ENCODE measurements around the gene FGF12.

FGF12 gene

GRCh38 chr3:192258721-192259120 is 468.6 kb downstream of the FGF12 start:
- no peak for DNase-seq (ENCODE audit: low spot score)

- no peak for DNase-seq (ENCODE audit: low spot score)
Measured at GRCh38 chr3:192255839-192256238, 471.5 kb downstream of the FGF12 start.

DNA sequence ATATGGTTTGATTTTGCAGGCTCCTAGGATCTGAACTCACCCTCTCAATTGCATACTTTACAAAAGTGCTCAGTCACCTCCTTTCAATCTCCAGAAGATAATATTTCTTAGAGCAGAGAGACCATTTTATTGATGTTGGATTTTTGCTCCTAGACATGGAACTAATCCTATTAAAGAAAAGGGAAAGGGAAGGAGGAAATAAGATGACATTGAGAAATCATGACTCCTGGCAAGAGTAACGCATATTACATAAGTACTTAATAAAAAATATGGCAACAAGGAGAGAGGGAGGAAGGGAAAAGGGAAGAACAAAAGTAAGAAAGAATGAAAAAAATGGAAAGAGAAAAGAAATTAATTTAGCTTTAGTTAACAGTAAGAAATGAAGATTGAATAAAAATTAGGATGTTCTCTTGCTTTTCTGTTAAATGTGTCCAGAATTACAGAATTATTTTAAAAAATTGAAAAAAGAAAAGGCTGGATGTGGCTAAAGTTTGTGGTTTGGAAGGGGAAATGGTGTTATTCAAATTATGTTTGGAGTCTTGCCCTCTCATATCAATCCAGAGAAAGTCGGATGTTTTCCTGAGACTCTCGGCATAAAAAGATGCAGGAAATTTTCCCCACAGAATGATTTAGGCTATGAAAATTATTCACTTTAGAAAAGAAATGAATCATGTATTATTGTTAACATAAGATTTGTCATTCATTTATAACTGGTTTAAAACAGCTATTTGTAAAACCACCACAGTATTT is 474.0 kb downstream of the FGF12 start:
- no peak for DNase-seq (ENCODE audit: low spot score)

DNA sequence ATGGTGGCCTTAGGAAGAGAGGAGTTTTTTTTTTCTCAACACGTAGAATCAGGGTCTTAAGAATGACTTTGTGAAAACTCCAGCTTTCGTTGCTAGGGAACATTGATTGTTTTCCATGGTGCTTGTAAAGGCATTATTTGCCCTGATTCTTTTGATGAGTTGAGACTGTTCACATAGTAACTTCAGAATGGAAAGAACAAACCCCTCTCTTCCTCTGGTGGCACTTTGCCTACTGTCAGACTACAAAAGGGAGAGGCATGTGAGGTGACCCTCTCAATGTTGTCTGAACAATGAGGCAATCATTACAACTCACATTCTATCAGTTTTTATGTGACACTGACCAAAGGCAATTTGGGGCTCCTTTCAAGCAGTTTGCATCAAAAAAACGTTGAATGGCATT is 477.8 kb downstream of the FGF12 start:
- DNase-seq (ENCODE audit: low spot score): no peak

DNA sequence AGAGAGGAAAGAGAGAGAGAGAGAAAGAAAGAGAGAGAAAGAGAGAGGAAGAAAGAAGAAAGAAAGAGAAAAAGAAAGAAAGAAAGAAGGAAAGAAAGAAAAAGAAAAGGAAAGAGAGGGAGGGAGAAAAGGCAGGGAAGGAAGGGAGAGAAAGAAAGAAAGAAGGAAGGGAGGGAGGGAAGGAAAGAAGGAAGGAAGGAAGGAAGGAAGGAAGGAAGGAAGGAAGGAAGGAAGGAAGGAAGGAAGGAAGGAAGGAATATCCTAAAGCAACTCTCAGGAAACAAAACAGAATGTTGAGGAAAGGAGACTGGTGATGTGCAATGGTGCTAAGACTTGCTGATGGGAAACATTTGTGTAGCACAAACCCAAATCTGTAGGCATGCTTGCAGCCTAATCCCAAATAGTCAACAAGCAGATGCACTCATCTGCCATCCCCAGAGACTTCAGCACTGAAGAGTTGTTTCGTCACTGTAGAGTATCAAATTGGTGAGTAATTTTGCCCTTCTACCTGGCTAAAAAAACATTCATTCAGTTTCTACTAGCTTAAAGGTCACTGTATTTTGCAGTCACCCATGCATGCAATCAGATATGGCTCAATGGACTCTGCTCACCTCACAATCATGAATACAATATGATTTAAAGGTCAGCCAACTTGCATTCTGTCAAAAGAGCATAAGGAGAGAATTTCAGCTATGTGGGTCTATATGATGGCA is 480.3 kb downstream of the FGF12 start:
- DNase-seq (ENCODE audit: low spot score): peak; percentile 51

DNA sequence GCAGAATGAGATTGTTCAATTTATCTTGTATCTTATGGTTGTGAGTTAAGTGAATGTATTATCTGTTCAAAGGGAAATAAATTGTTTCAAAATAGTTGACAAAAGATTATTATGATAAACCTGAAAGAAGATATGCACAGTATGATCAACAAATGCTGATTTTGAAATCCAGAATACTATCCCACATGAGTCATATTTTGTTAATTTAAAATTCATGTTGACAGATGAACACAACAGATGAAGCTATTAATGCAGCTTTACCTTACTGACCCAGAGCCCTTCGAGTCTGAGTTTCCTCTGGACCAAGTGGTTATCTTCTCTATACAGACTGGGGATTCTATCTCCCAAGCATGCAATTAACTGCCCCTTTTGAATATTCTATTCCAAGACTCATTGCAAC is 482.8 kb downstream of the FGF12 start:
- no peak for DNase-seq (ENCODE audit: low spot score)

- no peak for DNase-seq (ENCODE audit: low spot score)
Measured at GRCh38 chr3:192239956-192240355, 487.4 kb downstream of the FGF12 start.

DNA sequence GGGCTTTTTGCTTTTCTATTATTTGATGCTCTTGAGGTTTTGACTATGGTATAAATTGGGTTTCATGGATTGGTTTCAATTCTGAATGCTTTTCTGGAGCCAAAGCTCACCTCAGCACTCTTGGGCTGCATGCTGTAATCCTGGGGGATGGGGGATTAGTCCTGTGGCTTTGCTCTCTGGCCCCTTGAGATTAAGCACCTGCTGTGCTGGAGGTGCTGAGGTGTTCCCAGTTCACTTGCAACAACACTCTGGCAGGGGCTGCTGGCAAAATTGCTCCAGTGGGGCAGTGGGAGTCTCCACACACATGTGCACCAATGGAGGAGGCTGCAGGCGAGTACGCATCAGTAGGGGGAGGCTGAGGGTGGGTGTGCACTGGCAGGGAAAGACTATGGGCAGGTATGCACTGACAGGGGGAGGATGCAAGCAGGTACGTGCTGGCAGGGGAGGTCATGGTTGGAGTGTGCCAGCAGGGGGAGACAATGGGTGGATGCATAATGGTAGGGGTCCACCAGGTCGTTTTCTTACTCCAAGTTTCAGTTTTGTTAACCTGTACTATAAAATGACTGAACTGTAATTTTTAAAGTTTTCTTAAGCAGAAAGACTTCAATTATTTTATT is 489.2 kb downstream of the FGF12 start:
- peak; percentile 53 for DNase-seq (ENCODE audit: low spot score)

DNA sequence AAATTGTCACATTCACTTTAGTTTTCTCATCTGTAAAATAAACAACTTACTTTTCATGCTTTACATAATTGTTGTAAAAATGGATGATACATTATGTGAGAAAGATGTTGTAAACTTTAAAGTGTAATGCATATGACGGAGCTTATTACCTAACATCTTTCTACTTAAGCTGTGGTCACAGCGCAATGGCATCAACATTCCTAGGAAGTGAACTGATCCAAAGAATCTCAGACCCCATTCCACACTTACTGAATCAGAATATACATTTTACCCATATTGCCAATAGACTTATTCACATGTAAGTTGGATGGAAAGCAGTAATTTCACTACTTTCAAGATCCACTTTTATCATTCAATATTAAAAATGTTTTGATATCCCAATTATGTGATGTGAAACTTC is 497.5 kb downstream of the FGF12 start:
- DNase-seq (ENCODE audit: low spot score): no peak

DNA sequence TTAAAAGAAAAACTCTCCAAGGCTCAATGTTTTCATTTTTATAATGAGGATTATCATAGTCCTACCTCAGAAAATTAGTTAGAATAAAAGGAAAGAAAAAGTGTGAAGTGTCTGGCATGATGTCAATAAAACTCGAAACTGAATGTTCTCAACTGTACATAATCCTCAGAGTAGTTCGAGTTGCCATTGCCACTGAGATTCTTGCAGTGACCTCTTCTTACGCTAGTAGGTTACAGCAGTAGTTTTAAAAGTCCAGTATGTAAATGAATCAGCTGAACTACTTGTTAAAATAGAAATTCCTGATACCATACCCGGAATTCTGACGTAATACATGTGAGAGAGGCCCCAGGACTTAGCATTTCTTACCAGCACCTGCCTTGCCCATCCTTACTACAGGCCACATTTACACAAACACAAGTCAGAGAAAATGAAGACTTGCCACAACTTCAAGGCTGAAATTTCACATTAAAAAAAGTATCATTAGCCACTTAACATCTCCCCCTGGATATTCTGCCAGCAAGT is 502.6 kb downstream of the FGF12 start:
- no peak for DNase-seq (ENCODE audit: low spot score)

GRCh38 chr3:192223815-192224214 is 503.5 kb downstream of the FGF12 start:
- DNase-seq (ENCODE audit: low spot score): no peak

- DNase-seq (ENCODE audit: low spot score): no peak
Measured at GRCh38 chr3:192220915-192221314, 506.4 kb downstream of the FGF12 start.

- no peak for DNase-seq (ENCODE audit: low spot score)
Measured at GRCh38 chr3:192219926-192220325, 507.4 kb downstream of the FGF12 start.

DNA sequence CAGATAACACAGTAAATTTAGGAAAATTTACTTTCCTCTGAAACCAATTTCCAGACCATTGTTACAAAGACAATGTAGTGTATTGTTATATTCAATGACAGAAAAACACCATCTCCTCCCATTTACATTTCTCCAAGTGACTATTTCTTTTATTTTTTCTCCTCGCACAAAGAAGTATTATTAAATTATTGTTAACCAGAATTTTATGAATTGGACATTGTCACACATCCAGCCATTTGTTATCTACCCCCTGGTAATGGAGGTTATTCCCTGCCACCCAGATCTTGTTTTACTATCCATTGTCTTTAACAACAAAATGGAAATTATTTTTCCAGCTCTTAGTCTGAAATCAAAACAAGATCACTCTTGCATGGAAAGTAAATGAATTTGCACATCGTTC is 511.3 kb downstream of the FGF12 start:
- no peak for DNase-seq (ENCODE audit: low spot score)

DNA sequence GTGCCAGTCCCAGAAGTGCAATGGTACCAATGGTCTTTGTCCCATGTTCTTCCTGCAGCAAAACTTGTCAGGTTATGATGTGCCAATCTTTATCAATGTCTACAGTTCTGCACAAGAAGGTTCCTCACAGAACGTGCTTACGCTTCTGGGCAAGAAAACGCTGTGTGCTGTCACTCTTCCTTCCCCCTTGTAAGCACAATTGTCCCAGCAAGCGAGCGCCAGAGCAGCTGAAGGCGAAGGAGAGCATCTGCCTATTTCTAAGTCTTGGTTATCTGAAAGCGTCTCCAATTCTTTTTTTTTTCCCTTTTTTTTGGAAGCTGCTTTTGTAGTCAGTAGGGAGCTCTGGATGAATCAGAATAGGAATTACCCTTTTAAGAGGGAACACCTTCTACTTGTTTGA is 514.4 kb downstream of the FGF12 start:
- DNase-seq (ENCODE audit: low spot score): no peak

DNA sequence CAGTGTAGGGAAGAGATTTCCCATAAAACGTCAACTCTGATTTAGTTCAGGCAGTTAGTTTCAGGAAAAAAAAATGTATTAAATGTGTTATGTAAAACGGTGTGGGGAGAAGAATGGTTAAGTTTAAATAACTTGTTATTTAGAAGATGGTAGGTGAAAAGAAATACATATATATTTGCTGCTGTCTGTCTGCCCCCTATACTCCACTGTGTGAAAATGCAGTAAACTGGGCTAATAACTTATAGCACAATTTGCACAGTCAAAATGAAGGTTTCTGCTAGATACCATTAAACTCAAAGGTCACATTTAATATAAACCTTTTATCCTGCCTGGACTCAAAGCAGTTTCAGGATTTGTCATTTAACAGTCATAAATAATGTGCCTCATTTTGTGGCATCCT is 515.0 kb downstream of the FGF12 start:
- no peak for DNase-seq (ENCODE audit: low spot score)

DNA sequence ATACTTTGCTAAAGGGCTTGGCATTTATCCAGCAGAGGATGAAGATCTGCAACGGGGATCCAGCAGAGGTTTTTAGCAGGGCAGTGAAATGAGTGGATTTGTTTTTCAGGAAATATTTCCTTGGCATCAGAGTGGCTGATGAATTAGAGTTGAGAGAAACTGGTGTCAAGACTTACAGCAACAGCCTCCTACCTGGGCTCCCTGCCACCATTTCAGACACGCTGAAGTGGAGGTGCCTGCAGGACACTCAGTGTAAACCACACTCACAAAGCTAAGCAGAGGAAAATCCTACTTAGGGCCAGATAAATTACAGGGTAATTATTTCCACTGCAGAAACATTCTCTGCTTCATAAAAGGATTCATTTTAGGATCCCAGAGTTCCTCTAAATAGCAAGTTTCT is 519.7 kb downstream of the FGF12 start:
- no peak for DNase-seq (ENCODE audit: low spot score)

DNA sequence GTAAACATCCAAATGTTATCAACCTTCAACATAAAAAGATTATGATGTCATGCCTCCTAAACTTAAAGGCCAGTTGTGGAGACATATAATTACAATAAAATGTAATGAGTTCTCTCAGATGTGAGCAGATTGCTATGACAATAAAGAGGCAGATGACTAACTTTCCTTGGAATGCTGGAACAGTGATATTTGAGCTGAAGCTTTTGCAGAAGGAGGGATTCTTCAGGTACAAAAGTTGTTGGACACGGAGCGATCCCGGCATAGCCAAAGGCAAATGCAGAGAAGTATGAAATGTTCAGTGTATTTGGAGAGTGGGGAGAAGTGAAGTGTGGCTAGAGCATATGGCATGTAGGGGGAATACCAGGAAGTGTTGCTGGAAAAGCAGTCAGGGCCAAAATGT is 520.1 kb downstream of the FGF12 start:
- DNase-seq (ENCODE audit: low spot score): no peak

DNA sequence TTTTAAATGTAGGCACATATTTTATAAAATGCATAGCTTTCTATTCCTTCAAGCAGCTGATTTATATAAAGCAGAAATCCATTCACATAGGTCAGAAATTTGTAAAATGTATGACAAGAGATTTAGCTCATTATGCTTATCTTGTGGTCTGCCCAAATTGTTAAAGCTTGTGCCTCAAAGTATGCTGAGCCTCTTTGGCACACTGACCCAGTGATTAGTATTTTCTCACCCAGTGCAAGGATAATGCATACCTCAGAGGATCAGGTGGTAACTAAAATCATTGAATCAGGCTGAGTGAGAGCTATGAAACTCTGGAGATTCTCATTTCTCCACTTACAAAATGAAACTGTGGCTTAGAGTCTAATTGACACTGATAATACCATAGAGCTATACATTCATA is 533.3 kb downstream of the FGF12 start:
- no peak for DNase-seq (ENCODE audit: low spot score)

- peak; percentile 72 for DNase-seq (ENCODE audit: low spot score)
Measured at GRCh38 chr3:192188218-192188835, 539.0 kb downstream of the FGF12 start.

DNA sequence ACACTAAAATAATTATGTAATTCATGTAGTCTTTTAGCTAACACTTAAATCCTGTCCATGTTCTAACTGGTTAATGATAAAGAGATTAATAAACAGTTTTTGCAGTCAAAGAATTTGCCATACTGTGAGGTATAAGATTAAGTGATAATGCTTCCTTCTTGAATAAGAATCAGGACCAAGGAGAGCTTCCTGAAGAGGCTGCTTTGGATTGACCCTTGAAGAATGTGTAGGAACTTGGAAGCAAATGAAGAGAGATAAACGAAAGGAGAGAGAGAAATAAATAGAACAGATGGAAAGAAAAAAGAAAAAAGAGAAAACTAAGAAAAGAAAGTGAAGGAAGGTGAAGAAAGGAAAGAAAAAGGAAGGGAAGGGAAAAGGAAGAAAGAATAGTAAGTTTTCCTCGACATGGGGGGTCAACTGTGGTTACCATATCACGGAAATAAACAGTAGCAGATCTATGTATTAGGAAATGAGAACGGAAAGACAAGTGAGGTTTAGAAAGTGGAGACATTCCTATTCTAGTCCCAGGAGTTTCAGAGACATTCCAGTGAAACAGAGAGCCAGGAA is 539.8 kb downstream of the FGF12 start:
- no peak for DNase-seq (ENCODE audit: low spot score)

GRCh38 chr3:192186498-192186897 is 540.8 kb downstream of the FGF12 start:
- DNase-seq (ENCODE audit: low spot score): no peak
